Tibial artery (tissue), 4 donors: Measurements from ENCODE around the gene TRAFD1.
A peak's percentile ranks its signal among the peaks of the same experiment; 100 is the strongest.

ENCODE experiments used
- DNase-seq, 2 donors: peaks; one replicate each; pipeline ENCODE4 v3.0.0-alpha.2; 2019
- H3K27ac ChIP-seq, 2 donors: fragments of 200-600 bp; sonication (generic) in 1 of 2; 1 replicate in 1 of 2; 2 replicates in 1 of 2; pipeline ENCODE4 v1.5.1; 2018 to 2019; ENCODE audit warnings: mild to moderate bottlenecking in 1 of 2
- H3K27me3 ChIP-seq, 2 donors: fragments of 200-600 bp; sonication (generic) in 1 of 2; one replicate each; pipeline versions ENCODE4 v1.5.1 to v1.6.0; 2016 to 2019
- H3K36me3 ChIP-seq, 3 donors: fragments of 200-600 bp; sonication (generic) in 2 of 3; one replicate each; pipeline ENCODE4 v1.5.1; 2016 to 2019; ENCODE audit warnings: mild to moderate bottlenecking in 2 of 3
- H3K4me1 ChIP-seq, 4 donors: fragments of 200-600 bp; sonication (generic) in 2 of 4; 1 replicate in 3 of 4; 2 replicates in 1 of 4; pipeline ENCODE4 v1.5.1; 2016 to 2019
- H3K4me3 ChIP-seq, 2 donors: fragments of 200-600 bp; sonication (generic) in 1 of 2; 1 replicate in 1 of 2; 2 replicates in 1 of 2; pipeline ENCODE4 v1.5.1; 2018 to 2019; ENCODE audit warnings: mild to moderate bottlenecking in 2 of 2
- H3K9me3 ChIP-seq, 3 donors: fragments of 200-600 bp; sonication (generic) in 1 of 3; one replicate each; pipeline ENCODE4 v1.5.1; 2016 to 2019
- intact Hi-C: fragments of 100-400 bp; cut with DNase I; formaldehyde crosslinking; loops from one replicate; pipeline ENCODE4 v1.15.0; 2023; ENCODE audit warnings: low total_unique reads
- TF ChIP-seq, protein P1 (sequence below), 2 experiments: fragments of 200-600 bp in 1 of 2; fragments of 450-650 bp in 1 of 2; IDR thresholded peaks; one replicate each; pipeline ENCODE4 v1.5.1; 2017 to 2019; ENCODE audit warnings: antibody characterized with exemption in 2 of 2, mild to moderate bottlenecking in 1 of 2, moderate library complexity in 1 of 2

The TRAFD1 gene

DNA sequence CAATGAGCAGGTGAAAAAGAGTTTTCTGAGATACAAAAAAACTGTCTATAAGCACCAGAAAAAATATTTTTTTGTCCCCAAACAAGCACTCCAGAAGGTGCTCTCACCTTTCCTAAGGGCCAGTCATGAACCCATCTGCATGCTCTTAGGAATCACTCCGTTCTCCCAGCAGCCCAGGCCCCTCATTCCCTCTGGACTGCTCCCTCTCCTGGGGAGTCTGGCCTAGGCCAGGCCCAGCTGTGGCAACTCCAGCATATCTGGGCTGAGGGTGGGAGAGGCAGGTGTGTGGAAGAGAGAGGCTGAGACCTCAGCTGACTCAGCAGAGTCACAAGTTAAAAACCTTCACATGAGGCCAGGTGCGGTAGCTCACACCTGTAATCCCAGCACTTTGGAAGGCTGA lies 54.6 kb downstream of the TRAFD1 start:
- Histone ChIP-seq H3K4me1 (peaks cover 0 to 16% (median 0%) of the 10 kb centered on the region in 4 donors), H3K36me3 (peaks cover 71 to 98% (median 83%) of the 10 kb centered on the region in 3 donors), H3K9me3 (no peaks in the 10 kb centered on the region), H3K27me3 (no peaks in the 10 kb centered on the region), H3K4me3 (no peak overlapping the region), H3K27ac (no peak overlapping the region)
- intact Hi-C loops, result no loop called here
- peak in 1 of 2 donors; percentile 32 for DNase-seq
- TF ChIP-seq, protein P1, sequence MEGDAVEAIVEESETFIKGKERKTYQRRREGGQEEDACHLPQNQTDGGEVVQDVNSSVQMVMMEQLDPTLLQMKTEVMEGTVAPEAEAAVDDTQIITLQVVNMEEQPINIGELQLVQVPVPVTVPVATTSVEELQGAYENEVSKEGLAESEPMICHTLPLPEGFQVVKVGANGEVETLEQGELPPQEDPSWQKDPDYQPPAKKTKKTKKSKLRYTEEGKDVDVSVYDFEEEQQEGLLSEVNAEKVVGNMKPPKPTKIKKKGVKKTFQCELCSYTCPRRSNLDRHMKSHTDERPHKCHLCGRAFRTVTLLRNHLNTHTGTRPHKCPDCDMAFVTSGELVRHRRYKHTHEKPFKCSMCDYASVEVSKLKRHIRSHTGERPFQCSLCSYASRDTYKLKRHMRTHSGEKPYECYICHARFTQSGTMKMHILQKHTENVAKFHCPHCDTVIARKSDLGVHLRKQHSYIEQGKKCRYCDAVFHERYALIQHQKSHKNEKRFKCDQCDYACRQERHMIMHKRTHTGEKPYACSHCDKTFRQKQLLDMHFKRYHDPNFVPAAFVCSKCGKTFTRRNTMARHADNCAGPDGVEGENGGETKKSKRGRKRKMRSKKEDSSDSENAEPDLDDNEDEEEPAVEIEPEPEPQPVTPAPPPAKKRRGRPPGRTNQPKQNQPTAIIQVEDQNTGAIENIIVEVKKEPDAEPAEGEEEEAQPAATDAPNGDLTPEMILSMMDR (IDR thresholded peaks at IDR 0.05), result no peak

GRCh38 chr12:112180422-112180821 lies 55.1 kb downstream of the TRAFD1 start:
- Histone ChIP-seq H3K4me3 (no peak overlapping the region), H3K27ac (no peak overlapping the region), H3K4me1 (peaks cover 0 to 16% (median 0%) of the 10 kb centered on the region in 4 donors), H3K9me3 (no peaks in the 10 kb centered on the region), H3K27me3 (no peaks in the 10 kb centered on the region), H3K36me3 (peaks cover 71 to 98% (median 83%) of the 10 kb centered on the region in 3 donors)
- no peak for DNase-seq
- TF ChIP-seq, protein P1 (IDR thresholded peaks at IDR 0.05), result no peak
- intact Hi-C loops, result no loop called here

DNA sequence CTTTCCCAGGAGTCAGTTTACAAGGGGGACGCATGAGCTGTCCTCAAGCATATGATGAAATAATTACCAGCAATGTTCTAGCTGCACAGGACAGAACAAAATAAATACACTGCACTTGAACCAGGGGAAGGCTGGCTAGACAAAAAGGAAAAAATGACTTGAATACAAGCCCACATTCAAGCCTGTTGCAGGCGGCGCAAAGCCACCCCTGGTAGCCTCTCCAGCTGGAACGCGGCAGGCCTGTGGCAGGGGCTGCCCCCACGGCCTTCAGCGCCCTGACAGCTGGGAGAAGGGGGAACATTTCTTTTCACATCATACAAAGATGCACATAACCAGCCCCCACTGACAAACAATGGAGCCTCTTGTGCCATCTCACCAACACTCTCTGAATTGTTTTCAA lies 57.1 kb downstream of the TRAFD1 start:
- intact Hi-C loops, result no loop called here
- no peak overlapping the region for H3K4me3 ChIP-seq
- H3K27me3 ChIP-seq, result no peaks in the 10 kb centered on the region
- peaks cover 53 to 91% (median 66%) of the 10 kb centered on the region in 3 donors for H3K36me3 ChIP-seq
- peaks cover 0 to 16% (median 0%) of the 10 kb centered on the region in 4 donors for H3K4me1 ChIP-seq
- H3K27ac ChIP-seq, result peak overlapping the region in 1 of 2 donors; percentile 8
- no peak for DNase-seq
- TF ChIP-seq, protein P1 (IDR thresholded peaks at IDR 0.05), result no peak
- H3K9me3 ChIP-seq, result no peaks in the 10 kb centered on the region

DNA sequence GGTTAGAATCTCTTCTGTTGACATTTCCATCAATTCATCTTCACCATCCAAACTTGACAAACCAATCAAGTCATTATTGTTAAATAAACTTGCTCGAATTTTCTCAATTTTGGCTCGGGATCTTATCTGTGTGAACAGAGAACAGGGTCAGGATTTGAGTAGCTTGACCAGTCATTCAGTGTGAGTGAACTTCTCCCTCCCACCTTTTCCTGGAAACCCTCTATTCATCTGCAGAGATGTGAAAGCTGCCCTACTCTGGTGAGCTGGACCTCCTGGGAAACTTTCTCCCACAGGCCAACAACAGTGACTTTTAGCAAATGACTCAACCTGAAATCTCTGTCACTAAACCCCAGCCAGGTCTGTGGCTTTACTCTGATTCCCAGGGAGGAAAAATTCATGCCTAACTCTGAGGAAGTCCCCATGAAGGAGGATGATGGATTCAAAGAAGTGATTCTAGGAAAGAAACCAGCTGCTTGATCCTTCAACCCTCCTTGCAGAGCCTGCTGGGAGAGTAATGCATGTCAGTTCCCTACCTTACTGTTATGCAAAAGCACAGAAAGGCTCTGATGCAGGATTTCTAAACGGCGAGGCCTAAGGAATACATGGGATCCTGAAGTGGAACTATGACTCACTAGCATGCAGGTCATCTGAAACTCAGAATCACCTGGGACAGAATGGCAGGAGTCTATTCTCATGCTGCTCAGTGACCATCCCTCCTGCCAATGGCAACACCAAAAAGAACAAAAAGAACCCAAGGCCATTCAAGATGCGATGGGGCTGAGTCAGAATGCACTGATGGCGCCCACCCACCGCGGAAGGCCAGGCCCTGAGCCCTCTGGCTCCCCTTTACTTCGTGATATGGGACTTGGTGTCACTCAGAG lies 58.0 kb downstream of the TRAFD1 start:
- Histone ChIP-seq H3K9me3 (no peaks in the 10 kb centered on the region), H3K27ac (no peak overlapping the region), H3K4me3 (no peak overlapping the region), H3K4me1 (peaks cover 0 to 16% (median 0%) of the 10 kb centered on the region in 4 donors), H3K27me3 (no peaks in the 10 kb centered on the region), H3K36me3 (peaks cover 44 to 90% (median 57%) of the 10 kb centered on the region in 3 donors)
- DNase-seq, result no peak
- TF ChIP-seq, protein P1 (IDR thresholded peaks at IDR 0.05), result no peak
- intact Hi-C loops, result no loop called here

DNA sequence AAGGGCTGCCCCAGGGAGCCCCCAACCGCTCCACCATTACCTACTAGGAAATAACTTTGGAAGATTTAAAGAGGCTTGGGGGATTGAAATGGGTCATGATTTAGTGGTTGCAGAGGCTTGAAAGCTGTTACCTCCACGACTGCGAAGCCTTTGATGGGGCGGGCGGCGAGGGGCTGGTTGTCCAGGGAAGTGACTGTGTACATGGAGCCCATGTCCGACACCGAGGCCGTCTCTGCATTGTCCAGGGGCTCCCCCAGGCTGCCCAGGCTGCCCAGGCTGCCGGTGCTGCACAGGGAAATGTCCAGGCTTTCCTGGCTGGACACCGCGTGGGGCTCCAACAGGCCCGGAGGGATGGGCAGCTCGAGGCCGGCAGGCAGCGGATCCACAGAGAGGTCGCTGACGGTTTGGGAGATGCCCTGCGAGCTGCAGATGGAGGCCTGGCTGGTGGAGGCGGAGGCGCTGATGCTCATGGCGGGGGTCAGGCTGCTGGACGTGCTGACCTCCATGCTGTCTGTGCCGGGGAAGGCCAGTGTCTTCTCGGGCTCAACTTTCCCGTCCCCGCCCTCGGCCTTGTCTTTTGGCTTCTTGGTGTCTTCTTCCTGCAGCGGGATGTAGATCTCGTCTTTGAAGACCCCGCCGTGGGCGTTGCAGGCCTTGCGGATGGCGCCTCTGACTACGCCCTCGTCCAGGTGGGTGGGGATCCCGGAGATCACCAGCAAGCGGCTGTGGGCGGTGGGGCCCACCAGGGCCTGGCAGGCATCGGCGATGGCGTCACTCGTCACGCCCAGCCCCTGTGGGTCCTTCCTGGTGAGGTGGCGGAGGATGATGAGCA lies 58.9 kb downstream of the TRAFD1 start:
- Histone ChIP-seq H3K4me1 (peaks cover 0 to 16% (median 0%) of the 10 kb centered on the region in 4 donors), H3K4me3 (no peak overlapping the region), H3K36me3 (peaks cover 39 to 89% (median 55%) of the 10 kb centered on the region in 3 donors), H3K27ac (no peak overlapping the region), H3K9me3 (no peaks in the 10 kb centered on the region), H3K27me3 (no peaks in the 10 kb centered on the region)
- intact Hi-C loops, result no loop called here
- DNase-seq, result no peak
- TF ChIP-seq, protein P1 (IDR thresholded peaks at IDR 0.05), result no peak
